ENCODE measurements around the gene ADARB2.
"Not testable (repeated sequence)": the region's sequence is repeated elsewhere in the genome, so short reads cannot be mapped to it uniquely, and the experiment has no call there.

The ADARB2 gene

DNA sequence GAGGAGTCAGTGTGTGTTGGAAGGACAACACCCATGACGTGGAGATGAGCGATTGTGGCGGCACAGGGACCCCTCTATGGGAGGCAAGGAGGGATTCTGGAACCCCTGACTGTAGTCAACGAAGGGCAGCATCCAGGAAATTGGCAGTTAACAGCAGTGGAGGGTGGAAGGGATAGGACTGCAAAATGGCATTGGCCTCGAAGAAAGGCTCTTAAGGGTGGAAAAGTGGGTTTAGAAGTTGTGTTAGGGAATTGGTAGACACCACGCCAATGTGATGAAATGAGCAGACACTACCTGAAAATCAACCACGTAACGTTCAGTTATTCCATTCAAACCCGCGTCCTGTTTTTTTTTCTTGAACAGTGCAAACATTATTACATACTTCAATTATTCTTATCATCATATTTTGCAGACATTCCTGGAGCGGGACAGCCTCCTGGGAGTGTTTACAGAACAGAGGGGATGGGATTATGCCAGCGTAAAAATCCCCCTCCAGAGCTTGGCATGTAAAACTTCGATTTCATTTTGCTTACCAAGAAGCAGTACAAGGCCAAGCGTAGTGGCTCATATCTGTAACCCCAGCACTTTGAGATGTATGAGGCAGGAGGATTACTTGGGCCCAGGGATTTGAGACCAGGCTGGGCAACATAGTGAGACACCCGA is 409.0 kb downstream of the ADARB2 start:
- no peak for FAIRE-seq

DNA sequence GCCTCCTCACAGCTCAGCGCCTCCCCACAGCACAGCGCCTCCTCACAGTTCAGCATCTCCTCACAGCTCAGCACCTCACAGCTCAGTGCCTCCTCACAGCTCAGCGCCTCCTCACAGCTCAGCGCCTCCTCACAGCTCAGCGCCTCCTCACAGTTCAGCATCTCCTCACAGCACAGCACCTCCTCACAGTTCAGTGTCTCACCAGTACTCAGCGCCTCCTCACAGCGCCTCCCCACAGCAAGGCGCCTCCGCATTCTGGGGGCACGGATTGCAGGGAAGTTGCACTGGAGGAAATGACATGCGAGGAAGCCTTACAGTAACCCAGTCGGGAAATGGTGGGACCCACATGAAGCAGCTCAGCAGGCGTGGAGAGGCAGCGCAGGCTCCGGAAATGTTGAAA is 409.6 kb downstream of the ADARB2 start:
- no peak for FAIRE-seq

GRCh38 chr10:1326514-1326913 is 410.8 kb downstream of the ADARB2 start:
- not testable (repeated sequence) for FAIRE-seq

- no peak for FAIRE-seq
Observed at GRCh38 chr10:1324903-1325302, 412.4 kb downstream of the ADARB2 start.

DNA sequence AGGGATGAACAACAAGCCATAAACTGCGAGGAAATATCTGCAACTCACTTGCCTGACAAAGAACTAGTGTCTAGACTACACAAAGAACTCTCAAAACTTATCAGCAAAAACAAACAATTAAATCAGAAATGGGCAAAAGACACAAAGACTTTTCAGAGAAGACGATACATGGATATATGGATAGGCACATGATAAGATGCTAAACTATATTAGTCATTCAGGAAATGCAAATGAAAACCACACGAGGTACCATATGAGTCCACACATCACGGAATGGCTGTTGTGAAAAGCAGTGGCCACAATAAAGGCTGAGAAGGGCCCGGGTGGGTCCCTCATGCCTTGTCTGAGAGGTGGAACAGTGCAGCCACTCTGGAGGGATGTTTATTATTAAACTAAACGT is 413.4 kb downstream of the ADARB2 start:
- FAIRE-seq = no peak

DNA sequence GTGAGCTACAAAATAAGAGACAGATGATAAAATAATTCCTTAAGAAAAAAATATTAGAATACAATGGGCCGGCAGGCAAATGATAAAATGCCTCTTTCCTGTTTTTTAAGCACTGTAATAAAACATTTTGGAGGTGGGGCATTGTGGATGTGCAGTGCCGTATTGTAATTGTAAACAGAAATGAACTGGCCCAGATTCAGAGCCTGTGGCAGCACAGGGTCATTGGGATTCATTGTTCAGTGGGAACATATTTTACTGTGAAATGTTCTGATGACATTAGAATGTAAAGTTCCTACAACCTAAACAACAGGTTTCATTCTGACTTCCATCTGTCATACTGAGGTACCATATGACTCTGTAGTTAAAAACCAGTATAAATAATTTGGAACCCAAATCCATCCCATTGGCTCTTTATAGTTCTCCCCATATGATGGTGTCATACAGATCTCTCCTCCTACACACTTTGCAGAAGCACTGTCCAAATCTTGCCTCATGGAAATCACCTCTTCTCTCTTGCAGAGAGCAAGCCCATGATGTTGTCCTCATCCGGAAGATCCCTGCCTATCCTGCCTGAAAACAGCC is 416.5 kb downstream of the ADARB2 start:
- no peak for FAIRE-seq

DNA sequence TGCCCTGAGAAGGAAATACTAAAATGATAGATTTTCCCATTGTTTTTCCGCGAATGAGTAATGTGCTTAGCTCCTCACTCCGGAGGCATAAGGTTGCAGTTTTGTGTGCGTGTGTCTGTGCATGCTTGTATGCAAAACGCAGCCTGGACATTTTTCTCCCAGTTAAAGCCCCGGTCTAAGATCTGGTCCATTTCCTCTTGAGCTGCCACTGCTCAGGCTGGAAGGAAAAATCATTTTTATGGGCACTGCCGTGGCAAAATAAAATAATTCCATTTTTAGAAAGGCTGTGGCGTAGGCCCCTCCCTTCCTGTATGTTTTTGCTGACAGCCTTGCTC is 420.5 kb downstream of the ADARB2 start:
- no peak for FAIRE-seq

- FAIRE-seq = no peak
Observed at GRCh38 chr10:1316121-1316808, 421.1 kb downstream of the ADARB2 start.

- no peak for FAIRE-seq
Observed at GRCh38 chr10:1315178-1315577, 422.1 kb downstream of the ADARB2 start.

- no peak for FAIRE-seq
Observed at GRCh38 chr10:1311726-1312125, 425.6 kb downstream of the ADARB2 start.

GRCh38 chr10:1310271-1310789 is 427.0 kb downstream of the ADARB2 start:
- no peak for FAIRE-seq

DNA sequence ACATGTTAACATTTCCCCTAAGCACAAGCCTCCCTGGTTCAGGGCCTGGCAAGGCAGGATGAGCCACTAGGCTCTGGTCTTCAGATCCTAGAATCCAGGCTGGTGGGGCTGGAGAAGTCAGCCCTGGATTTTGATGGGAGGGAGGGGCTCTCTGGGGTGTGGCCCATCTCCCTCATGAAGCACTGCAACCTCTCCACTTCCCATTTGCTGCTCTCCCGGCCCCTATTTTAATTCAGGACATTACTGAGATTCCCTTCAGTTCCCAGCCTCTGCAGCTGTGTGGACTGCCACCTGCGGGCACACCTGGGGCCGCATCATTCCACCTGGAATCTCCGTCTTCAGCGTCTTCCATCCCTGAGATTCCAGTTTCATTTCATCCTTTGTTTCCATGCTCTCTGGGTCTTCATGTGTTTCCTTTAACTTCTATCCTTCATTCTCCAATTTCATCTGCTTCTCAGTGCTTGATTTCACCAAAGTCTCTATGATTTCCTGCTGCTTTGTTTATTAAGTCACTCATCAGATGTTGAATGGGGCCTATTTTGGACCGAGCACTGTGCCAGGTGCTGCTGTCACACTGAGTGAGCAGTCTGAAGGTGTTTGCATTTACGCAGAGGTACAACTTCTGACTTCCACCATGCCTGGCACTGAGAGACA is 427.6 kb downstream of the ADARB2 start:
- no peak for FAIRE-seq

DNA sequence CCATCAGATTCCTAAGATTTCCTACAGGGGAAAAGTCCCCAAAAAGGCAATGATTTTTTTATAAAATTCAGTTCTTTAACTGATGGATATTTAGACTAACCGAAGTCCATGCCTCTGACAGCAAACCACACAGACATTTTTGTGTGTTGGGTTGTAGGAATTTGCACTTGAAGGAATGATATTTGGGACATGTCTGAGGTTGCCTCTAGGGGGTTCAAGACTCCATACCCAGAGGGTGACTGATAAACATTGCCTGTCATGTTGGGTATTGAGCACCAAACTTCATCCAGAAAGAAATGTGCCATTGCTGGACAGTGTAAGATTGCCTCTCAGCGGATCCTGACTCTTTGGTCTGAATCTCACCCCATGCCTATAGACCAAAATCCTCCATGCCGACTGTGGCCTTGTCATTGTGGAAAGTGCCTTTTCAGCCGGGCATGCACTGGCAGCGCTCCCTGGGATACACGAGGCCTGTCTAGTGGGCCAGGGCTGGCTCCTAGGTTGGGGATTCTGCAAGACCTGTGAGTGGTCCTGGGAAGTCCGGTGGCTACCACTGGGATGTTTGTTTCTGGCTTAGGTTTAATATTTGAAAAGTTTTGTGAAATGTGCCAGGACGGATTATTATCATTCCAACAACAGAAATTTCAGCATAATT is 428.2 kb downstream of the ADARB2 start:
- FAIRE-seq = no peak

DNA sequence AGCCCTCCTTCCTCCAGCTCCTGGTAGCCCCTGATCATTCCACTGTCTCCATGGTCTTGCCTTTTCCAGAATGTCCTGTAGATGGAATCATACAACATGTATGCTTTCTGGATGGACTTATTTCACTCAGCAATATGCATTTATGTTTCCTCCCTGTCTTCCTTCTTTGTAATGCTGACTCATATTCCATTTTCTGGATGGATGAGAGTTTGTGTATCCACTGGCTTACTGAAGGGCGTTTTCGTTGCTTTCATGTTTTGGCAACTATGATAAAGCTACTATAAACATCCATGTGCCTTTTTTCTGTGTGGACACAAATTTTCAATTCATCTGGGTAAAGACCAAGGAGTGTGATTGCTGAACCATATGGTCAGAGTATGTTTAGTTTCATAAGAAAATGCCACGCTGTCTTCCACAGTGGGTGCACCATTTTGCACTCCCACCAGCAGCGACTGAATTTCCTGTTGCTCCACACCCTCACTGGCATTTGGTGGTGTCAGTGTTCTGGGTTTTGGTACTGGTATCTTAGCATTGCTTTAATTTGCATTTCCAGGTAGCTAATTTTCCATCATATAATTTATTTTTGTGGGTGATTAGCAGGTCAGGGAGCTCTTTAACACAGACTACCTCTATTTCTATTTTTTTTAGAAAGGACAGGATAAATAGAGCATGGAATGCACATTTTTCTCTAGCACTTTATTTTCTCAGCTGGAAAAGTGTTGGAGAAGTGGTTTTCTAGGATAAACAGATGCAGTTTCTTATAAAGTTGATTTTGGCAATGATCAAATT is 429.0 kb downstream of the ADARB2 start:
- no peak for FAIRE-seq

DNA sequence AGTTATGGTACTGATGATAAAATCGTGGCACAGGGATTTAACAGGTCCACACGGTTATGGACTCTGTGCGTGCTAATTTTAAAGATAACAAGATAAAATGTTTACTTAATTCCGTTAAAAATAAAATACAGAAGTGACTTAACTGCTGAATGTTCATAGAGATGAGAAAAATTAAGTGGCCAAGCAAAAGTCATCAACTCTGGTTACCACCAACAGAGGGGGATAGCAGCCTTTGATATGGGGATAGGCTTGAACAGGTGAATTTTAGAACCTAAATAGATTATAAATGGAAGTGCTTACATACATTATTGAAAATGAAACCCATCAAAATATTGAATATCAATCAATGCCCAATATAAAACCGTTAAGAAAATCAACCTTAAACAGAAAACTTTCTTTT is 436.2 kb downstream of the ADARB2 start:
- FAIRE-seq = no peak

DNA sequence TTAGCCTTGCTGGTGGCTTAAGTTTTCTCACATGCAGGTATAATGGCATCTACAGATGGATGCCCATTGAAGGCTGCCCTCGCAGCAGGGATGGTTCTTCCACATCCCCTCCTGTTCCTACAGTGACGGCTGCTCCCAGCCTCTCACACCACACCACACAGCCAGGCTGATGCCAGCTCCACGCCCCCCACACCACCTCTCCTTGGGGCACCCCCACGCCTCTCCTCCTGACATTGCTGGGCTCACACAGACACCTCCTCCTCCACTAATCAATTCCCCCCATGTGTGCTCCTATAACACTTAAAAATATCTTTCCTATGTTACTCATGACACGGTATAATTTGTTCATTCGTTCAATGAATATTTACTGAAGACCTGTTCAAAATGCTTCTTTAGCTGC is 437.1 kb downstream of the ADARB2 start:
- FAIRE-seq = no peak

GRCh38 chr10:1299041-1299726 is 438.1 kb downstream of the ADARB2 start:
- FAIRE-seq = no peak

DNA sequence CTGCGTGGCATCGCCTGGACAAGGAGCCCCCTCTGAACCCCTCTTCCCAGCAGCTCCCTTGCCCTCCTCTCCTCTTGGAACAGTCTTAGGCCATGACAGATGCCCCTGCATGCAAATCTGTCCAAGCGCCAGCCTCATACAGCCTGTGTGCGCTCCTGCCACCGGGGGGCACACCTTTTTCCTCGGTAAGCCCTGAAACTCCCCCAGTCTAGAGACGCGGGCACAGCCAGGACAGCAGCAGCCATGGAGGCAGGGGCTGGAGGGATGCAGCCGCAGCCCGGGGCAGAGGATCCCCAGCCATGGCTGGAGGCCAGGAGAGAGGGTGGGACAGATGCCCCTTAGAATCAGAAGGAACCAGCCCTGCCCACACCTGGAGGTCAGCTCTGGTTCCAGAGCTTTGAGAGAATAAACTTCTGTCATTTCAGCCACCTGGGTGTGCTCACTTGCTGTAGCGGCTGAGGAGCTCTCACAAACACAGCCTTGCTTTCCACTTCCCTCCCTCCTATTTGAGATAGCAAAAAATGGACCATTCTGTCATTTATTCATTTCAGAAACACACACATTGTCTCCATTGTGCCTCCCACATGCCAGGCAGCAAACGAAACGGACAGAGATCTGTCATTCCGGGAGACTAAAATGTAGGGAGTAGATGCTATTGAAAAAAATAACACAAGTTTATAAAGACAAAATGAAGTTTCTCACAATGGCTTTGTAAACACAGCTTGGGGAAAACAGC is 439.6 kb downstream of the ADARB2 start:
- FAIRE-seq = no peak

DNA sequence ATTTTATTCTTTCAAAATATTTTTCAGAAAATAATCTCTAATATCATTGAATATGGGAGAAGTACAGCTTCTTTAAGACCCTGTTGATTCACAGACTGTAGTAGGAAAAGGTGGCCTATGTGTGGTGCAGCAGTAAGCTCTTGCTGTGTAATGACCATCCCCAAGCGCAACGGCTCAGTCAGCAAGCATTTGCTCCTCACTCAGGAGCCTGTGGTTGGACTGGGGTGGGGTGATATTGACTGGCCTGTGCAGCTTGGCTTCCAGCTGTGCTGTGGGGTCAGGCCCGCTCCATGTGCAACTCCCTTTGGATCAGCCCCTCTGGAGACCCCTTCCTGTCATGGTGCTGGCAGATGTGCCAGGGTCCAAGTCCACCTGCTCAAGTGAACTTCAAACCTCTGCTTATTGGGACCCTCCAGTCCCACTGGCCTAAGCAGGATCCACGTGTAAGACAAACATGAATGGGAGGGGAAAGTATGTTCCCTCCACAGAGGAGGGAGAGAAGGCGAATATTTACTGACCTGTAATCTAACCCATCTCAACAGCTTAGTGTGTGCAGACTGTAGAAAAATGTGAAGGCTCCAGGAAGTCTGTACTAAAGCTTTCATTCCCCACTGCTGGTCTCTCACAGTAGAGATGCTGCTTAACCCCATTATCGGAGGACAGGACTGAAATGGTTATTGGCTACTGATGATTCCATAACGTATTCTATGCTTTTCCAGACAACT is 441.4 kb downstream of the ADARB2 start:
- FAIRE-seq = no peak

- no peak for FAIRE-seq
Observed at GRCh38 chr10:1294748-1295147, 442.6 kb downstream of the ADARB2 start.

Measured in colon (tissue), 2 donors.